Activated T-helper 1 cell treated with anti-CD3 and anti-CD28 coated beads, Interleukin-12 subunit alpha, Interleukin-12 subunit beta, Interleukin-2, Interleukin-4 antibody, amounts not matched to agents 30 ng/mL and 10 ng/mL and 1 ng/mL, durations not matched to agents 14 hours and 24 hours and 36 hours (primary cell): ENCODE measurements around the gene SLC28A1. TPM values are rescaled to one million over a fixed set of nuclear protein-coding genes. Genes with fewer than 3 reads are reported as not detected.

Experiments used
- DNase-seq: peaks from one replicate; pipeline ENCODE4 v3.0.0; 2021; ENCODE audit warnings: low spot score
- H3K27ac Mint-ChIP-seq: one replicate; pipeline ENCODE4 v1.8.0; 2021; ENCODE audit warnings: mild to moderate bottlenecking, mixed read lengths
- H3K27me3 Mint-ChIP-seq: one replicate; pipeline ENCODE4 v1.8.0; 2022; ENCODE audit warnings: mild to moderate bottlenecking, moderate library complexity, mixed read lengths; ENCODE audit not compliant: insufficient read depth
- H3K36me3 Mint-ChIP-seq: one replicate; pipeline ENCODE4 v1.8.0; 2021; ENCODE audit warnings: low read depth, mixed read lengths
- H3K4me1 Mint-ChIP-seq: one replicate; pipeline ENCODE4 v1.8.0; 2021; ENCODE audit warnings: low read depth, mixed read lengths
- H3K4me3 Mint-ChIP-seq: one replicate; pipeline ENCODE4 v1.8.0; 2021; ENCODE audit warnings: mild to moderate bottlenecking, moderate library complexity, mixed read lengths
- H3K9me3 Mint-ChIP-seq: one replicate; pipeline ENCODE4 v1.8.0; 2021; ENCODE audit warnings: mixed read lengths
- intact Hi-C: fragments of 100-400 bp; cut with micrococcal nuclease; formaldehyde crosslinking; loops from one replicate; pipeline ENCODE4 v1.15.1; 2024
- total RNA-seq: library from RNA; stranded (reverse); gene quantifications from 2 replicates; pipeline ENCODE4 v1.2.3, GENCODE V29; 2022

Gene SLC28A1
- total RNA-seq, 1 donor from 2014 or later = not detected

GRCh38 chr15:84881520-84881830 lies 3.0 kb upstream of the SLC28A1 start:
- no peak for DNase-seq
- H3K27me3 Mint-ChIP-seq = no peaks in the 10 kb centered on the region
- H3K4me1 Mint-ChIP-seq = no peaks in the 10 kb centered on the region
- no peaks in the 10 kb centered on the region for H3K9me3 Mint-ChIP-seq
- H3K27ac Mint-ChIP-seq = no peak overlapping the region
- no peaks in the 10 kb centered on the region for H3K36me3 Mint-ChIP-seq
- H3K4me3 Mint-ChIP-seq = no peak overlapping the region
- intact Hi-C loops = no loop called here

- DNase-seq = no peak
- H3K9me3 Mint-ChIP-seq = no peaks in the 10 kb centered on the region
- intact Hi-C loops = no loop called here
- H3K4me3 Mint-ChIP-seq = no peak overlapping the region
- H3K36me3 Mint-ChIP-seq = no peaks in the 10 kb centered on the region
- no peak overlapping the region for H3K27ac Mint-ChIP-seq
- no peaks in the 10 kb centered on the region for H3K27me3 Mint-ChIP-seq
- no peaks in the 10 kb centered on the region for H3K4me1 Mint-ChIP-seq
Observed at GRCh38 chr15:84883466-84883865, 996 bp upstream of the SLC28A1 start.

DNA sequence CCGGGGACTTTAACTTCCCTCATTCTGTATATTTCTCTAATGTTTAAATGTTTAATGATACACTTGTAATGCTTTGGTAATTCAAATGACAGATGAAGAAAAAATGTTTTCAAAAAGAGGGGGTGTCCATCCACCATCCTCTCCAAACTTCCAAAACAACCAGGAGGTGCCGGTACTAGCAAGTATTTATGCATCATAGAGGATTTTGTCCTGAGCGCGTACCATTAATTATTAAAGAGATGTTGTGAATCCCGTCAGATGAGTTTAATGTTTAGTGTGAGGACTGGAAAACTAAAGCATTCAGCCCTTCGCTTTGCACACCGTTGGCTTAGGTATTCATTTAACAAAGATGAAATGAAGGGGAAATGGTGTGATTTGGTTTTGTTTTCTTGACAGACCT lies 1.3 kb downstream of the SLC28A1 start:
- DNase-seq = no peak
- Mint-ChIP-seq H3K27me3 (no peaks in the 10 kb centered on the region), H3K4me3 (no peak overlapping the region), H3K9me3 (no peaks in the 10 kb centered on the region), H3K27ac (no peak overlapping the region), H3K36me3 (no peaks in the 10 kb centered on the region), H3K4me1 (no peaks in the 10 kb centered on the region)
- intact Hi-C loops = no loop called here

DNA sequence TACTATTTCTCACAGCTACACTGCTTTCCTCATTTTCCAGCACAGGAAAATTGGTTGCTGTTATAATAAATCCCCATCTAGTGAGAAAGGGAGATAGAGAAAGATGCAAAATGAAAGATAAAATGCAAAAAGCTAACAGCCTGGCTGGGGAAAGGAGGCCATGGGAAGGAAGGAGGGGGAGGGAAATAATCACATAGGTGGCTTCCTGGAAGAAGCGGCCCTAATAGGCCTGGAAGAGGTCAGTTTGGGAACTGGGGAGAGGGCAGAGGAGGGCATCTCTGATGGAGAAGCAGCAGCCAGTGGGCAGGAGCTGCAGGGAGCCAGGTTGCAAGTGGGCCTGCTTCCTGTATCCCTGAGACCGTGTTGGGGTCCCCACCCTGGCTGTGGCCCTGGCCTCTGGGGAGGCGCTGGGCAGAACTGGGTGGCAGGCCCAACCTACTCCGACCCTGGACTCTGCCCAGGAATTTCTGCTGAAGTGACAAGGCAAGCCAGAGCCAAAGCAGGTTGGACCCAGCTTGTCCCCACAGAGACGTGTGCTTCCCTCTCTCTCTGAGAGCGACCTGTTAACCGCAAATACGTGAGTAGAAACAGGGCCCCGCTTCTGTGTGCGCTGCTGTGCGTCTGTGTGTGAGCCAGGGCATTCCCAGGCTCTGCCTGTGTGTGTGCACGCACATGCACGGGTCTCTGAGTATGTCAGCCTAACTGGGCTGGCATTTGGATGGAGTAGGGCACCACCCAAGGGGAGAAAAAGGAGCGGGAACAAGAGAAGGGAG lies 1.9 kb downstream of the SLC28A1 start:
- no peaks in the 10 kb centered on the region for H3K36me3 Mint-ChIP-seq
- no peaks in the 10 kb centered on the region for H3K9me3 Mint-ChIP-seq
- DNase-seq = no peak
- H3K27ac Mint-ChIP-seq = no peak overlapping the region
- H3K27me3 Mint-ChIP-seq = no peaks in the 10 kb centered on the region
- H3K4me3 Mint-ChIP-seq = no peak overlapping the region
- no peaks in the 10 kb centered on the region for H3K4me1 Mint-ChIP-seq
- intact Hi-C loops = no loop called here

DNA sequence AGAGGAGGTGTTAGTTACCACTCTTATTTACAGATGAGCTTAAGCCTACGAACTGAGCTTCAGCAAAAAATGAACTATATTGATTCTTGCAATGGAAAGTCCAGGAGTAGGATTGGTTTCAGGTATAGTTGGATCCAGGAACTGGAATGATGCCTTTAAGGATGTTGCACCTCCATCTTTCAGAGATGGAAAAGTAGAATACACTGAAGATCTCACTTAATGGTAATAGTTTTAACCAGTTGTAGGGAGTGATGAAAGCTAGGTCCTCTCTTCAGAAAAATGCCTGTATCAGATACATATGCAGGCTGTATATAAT lies 2.5 kb downstream of the SLC28A1 start:
- H3K36me3 Mint-ChIP-seq = no peaks in the 10 kb centered on the region
- intact Hi-C loops = no loop called here
- no peaks in the 10 kb centered on the region for H3K27me3 Mint-ChIP-seq
- DNase-seq = no peak
- no peak overlapping the region for H3K4me3 Mint-ChIP-seq
- no peaks in the 10 kb centered on the region for H3K4me1 Mint-ChIP-seq
- no peaks in the 10 kb centered on the region for H3K9me3 Mint-ChIP-seq
- no peak overlapping the region for H3K27ac Mint-ChIP-seq

DNA sequence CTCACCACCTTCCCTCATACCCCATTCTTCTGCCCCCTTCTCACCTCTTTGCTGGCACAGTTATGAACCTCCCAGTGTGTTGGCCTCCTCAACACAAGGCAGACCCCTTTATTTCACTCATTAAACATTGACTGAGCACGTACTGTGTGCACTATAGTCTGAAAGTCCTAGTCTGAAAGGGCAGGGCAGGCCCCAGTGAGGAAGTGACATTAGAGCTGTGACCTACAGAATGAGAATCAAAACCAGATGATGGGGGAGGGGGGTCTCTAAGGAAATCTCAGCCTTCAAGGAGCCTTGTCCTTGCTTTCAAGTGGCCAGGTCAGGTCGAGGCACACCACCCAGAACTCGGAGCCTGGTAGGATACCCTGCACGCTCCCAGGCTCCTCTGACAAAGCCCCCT lies 3.5 kb downstream of the SLC28A1 start:
- H3K27ac Mint-ChIP-seq = no peak overlapping the region
- H3K36me3 Mint-ChIP-seq = no peaks in the 10 kb centered on the region
- no peaks in the 10 kb centered on the region for H3K4me1 Mint-ChIP-seq
- no peaks in the 10 kb centered on the region for H3K27me3 Mint-ChIP-seq
- H3K4me3 Mint-ChIP-seq = no peak overlapping the region
- intact Hi-C loops = no loop called here
- H3K9me3 Mint-ChIP-seq = no peaks in the 10 kb centered on the region
- no peak for DNase-seq

DNA sequence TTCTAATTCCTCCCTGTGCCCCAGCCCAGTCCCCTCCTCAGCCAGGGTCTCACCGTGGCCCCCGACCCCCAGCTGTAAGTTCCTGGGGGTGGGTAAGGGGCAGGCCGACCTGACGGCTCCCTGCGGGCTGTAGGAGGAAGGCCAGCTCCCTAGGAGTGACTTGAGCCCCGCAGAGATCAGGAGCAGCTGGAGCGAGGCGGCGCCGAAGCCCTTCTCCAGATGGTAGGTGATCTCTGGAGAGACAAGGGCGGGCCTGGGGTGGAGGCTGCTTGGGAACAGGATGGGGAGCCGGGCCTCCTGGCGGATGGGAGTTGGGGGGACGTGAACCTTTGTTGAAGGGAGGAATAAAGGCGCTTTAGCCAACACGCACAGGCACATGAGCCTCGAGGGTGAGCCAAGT lies 4.2 kb downstream of the SLC28A1 start:
- no peaks in the 10 kb centered on the region for H3K9me3 Mint-ChIP-seq
- no peak overlapping the region for H3K27ac Mint-ChIP-seq
- no peaks in the 10 kb centered on the region for H3K36me3 Mint-ChIP-seq
- no peaks in the 10 kb centered on the region for H3K27me3 Mint-ChIP-seq
- intact Hi-C loops = no loop called here
- H3K4me1 Mint-ChIP-seq = no peaks in the 10 kb centered on the region
- no peak overlapping the region for H3K4me3 Mint-ChIP-seq
- DNase-seq = no peak

- no peak for DNase-seq
- H3K4me3 Mint-ChIP-seq = no peak overlapping the region
- H3K9me3 Mint-ChIP-seq = no peaks in the 10 kb centered on the region
- H3K4me1 Mint-ChIP-seq = no peaks in the 10 kb centered on the region
- no peaks in the 10 kb centered on the region for H3K36me3 Mint-ChIP-seq
- intact Hi-C loops = no loop called here
- no peaks in the 10 kb centered on the region for H3K27me3 Mint-ChIP-seq
- H3K27ac Mint-ChIP-seq = no peak overlapping the region
Observed at GRCh38 chr15:84889313-84889990, 5.0 kb downstream of the SLC28A1 start.

DNA sequence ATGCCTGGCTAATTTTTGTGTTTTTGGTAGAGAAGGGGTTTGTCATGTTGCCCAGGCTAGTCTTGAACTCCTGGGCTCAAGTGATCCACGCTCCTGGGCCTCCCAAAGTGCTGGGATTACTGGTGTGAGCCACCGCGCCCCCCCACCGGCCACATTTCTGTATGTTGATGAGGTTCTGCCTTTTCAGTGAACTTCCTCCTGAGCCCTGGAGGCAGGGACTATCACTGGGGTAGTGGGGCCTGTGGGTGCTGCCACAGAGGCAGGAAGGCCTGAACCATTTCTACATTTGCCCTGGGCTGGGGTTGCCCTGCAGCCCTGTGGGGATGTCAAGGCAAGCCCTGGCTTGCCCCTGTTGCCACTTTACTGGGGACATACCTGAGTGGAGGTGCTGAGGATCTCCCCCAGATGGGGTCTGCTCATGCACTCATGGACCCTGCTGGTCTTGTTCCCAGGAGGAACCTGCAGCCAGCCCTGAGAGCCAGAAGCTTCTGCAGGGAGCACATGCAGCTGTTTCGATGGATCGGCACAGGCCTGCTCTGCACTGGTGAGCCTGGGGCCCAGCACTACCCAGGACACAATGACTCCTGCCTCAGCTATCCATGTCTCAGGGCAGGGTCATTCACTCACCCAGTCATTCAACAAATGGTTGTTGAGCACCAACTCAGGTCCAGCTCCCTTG lies 5.7 kb downstream of the SLC28A1 start:
- Mint-ChIP-seq H3K36me3 (no peaks in the 10 kb centered on the region), H3K27me3 (no peaks in the 10 kb centered on the region), H3K4me1 (no peaks in the 10 kb centered on the region), H3K9me3 (no peaks in the 10 kb centered on the region), H3K4me3 (no peak overlapping the region), H3K27ac (no peak overlapping the region)
- DNase-seq = no peak
- intact Hi-C loops = no loop called here

- no peaks in the 10 kb centered on the region for H3K27me3 Mint-ChIP-seq
- H3K9me3 Mint-ChIP-seq = no peaks in the 10 kb centered on the region
- intact Hi-C loops = no loop called here
- H3K36me3 Mint-ChIP-seq = no peaks in the 10 kb centered on the region
- H3K4me1 Mint-ChIP-seq = no peaks in the 10 kb centered on the region
- H3K27ac Mint-ChIP-seq = no peak overlapping the region
- no peak for DNase-seq
- no peak overlapping the region for H3K4me3 Mint-ChIP-seq
Observed at GRCh38 chr15:84890670-84891162, 6.3 kb downstream of the SLC28A1 start.

DNA sequence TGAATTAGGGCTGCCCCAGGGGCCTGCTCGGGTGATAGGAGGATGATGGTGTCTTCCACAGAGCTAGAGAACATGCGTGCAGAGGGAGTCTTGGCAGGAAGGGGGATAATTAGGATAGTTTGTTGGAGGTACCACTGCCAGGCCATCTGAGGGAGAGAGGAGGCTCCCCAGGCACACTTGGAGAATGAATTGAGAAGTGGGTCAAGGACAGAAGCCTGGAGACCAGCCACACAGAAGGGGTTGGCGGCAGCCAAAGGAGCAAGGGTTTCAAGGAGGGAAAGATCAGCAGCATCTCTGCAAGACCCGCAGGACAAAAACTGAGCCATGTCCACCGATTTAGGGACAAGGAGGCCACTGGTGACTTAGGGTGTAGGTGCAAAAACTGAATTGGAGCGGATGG lies 6.9 kb downstream of the SLC28A1 start:
- Mint-ChIP-seq H3K4me3 (no peak overlapping the region), H3K27me3 (no peaks in the 10 kb centered on the region), H3K9me3 (no peaks in the 10 kb centered on the region), H3K4me1 (no peaks in the 10 kb centered on the region), H3K27ac (no peak overlapping the region), H3K36me3 (no peaks in the 10 kb centered on the region)
- intact Hi-C loops = no loop called here
- DNase-seq = no peak

- H3K27me3 Mint-ChIP-seq = peaks cover 3% of the 10 kb centered on the region
- intact Hi-C loops = no loop called here
- H3K27ac Mint-ChIP-seq = no peak overlapping the region
- H3K9me3 Mint-ChIP-seq = no peaks in the 10 kb centered on the region
- H3K4me3 Mint-ChIP-seq = no peak overlapping the region
- no peaks in the 10 kb centered on the region for H3K4me1 Mint-ChIP-seq
- H3K36me3 Mint-ChIP-seq = no peaks in the 10 kb centered on the region
- DNase-seq = no peak
Observed at GRCh38 chr15:84892786-84893307, 8.4 kb downstream of the SLC28A1 start.

DNA sequence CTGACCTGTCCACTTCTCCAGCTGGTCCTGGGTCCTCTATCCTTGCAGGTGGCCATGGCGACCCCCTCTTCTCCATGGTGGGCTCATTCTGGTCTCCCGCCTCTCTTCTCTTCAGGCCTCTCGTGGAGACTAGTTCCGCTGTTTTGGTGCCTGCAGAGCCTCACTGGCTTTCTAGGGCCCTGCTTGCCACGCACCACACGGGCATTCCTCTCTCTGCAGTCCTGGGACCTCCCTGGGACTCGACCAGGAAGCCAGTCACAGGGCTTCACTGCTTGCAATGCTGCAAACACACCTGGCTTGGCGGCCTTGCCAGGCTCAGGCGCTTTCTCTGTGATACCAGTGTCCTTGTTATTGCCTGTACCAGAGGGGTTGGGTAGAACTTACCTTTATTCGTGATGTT lies 9.1 kb downstream of the SLC28A1 start:
- intact Hi-C loops = no loop called here
- no peaks in the 10 kb centered on the region for H3K36me3 Mint-ChIP-seq
- peaks cover 4% of the 10 kb centered on the region for H3K27me3 Mint-ChIP-seq
- H3K4me1 Mint-ChIP-seq = no peaks in the 10 kb centered on the region
- H3K9me3 Mint-ChIP-seq = no peaks in the 10 kb centered on the region
- no peak overlapping the region for H3K4me3 Mint-ChIP-seq
- H3K27ac Mint-ChIP-seq = no peak overlapping the region
- no peak for DNase-seq
